ENCODE measurements around the gene YJU2. TPM values are rescaled to one million over a fixed set of nuclear protein-coding genes. Genes with fewer than 3 reads are reported as not detected.
A peak's percentile ranks its signal among the peaks of the same experiment; 100 is the strongest.

Gene YJU2
- total and polyA plus RNA-seq, 2 of the 13 experiments (the other 11 are each of a cell fraction or from before 2014, with no cell fraction given): 9.3 to 17.9 TPM

DNA sequence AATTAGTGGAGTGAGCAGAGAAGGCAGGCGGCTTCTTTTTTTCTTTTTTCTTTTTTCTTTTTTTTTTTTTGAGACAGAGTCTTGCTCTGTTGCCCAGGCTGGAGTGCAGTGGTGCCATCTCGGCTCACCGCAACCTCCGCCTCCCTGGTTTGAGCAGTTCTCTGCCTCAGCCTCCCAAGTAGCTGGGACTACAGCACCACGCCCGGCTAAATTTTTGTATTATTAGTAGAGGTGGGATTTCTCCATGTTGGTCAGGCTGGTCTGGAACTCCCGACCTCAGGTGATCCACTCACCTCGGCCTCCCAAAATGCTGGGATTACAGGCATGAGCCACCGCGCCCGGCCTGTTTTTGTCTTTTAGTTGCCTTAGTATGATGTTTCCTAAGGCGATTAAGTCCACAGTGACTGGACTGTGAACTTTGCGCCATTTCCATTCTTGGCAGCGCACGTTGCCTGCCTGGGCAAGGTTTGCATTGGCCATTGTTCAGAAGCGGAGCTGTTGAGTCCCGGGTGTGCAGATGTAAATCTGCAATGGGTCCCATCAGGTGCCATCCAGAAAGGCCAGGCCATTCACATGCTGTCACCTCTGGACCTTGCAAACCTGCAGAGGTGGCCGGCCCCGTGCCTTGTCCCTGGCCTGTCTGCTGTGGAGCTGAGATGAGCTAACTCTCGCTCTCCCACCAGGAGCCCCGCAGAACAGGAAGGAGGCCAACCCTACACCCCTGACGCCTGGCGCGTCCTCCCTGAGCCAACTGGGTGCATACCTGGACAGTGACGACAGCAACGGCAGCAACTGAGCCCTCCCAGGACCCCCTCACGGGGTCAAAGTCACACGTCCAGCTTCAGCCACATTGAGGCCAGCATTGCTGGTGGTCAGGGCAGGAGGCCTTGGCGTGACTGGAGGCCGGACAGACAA, 21.3 kb downstream of the YJU2 start (continued):
- TF ChIP-seq ZFP37 (CRISPR knock-in tag; IDR thresholded peaks at IDR 0.05; ENCODE audit: borderline replicate concordance) (no peak), CBX2 (IDR thresholded peaks at IDR 0.05; ENCODE audit: low read depth, low read length) (no peak), CBX2 (CRISPR knock-in tag; IDR thresholded peaks at IDR 0.05; ENCODE audit: low read depth) (no peak), CSRNP1 (CRISPR knock-in tag; IDR thresholded peaks at IDR 0.05) (no peak), RAD51 (IDR thresholded peaks at IDR 0.05; ENCODE audit: borderline replicate concordance) (no peak), TSC22D2 (CRISPR knock-in tag; IDR thresholded peaks at IDR 0.05; ENCODE audit: borderline replicate concordance) (no peak), SNAPC2 (CRISPR knock-in tag; IDR thresholded peaks at IDR 0.05) (no peak), BORCS8-MEF2B (CRISPR knock-in tag; IDR thresholded peaks at IDR 0.05) (no peak), ZNF337 (CRISPR knock-in tag; IDR thresholded peaks at IDR 0.05; ENCODE audit: borderline replicate concordance, low read depth) (no peak), ZNF879 (CRISPR knock-in tag; IDR thresholded peaks at IDR 0.05) (no peak), POGK (CRISPR knock-in tag; conservative IDR thresholded peaks at IDR 0.05) (no peak), HNF4G (IDR thresholded peaks at IDR 0.05; ENCODE audit: borderline replicate concordance, low read depth, low read length) (0 out of 2 replicates have a peak, but pooled peaks have one; percentile 27), HNF4G (CRISPR knock-in tag; IDR thresholded peaks at IDR 0.05; ENCODE audit: borderline replicate concordance, low read depth) (no peak)
- TF ChIP-seq, protein P1, sequence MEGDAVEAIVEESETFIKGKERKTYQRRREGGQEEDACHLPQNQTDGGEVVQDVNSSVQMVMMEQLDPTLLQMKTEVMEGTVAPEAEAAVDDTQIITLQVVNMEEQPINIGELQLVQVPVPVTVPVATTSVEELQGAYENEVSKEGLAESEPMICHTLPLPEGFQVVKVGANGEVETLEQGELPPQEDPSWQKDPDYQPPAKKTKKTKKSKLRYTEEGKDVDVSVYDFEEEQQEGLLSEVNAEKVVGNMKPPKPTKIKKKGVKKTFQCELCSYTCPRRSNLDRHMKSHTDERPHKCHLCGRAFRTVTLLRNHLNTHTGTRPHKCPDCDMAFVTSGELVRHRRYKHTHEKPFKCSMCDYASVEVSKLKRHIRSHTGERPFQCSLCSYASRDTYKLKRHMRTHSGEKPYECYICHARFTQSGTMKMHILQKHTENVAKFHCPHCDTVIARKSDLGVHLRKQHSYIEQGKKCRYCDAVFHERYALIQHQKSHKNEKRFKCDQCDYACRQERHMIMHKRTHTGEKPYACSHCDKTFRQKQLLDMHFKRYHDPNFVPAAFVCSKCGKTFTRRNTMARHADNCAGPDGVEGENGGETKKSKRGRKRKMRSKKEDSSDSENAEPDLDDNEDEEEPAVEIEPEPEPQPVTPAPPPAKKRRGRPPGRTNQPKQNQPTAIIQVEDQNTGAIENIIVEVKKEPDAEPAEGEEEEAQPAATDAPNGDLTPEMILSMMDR (CRISPR knock-in tag; IDR thresholded peaks at IDR 0.05): no peak
- TF ChIP-seq, protein P2, sequence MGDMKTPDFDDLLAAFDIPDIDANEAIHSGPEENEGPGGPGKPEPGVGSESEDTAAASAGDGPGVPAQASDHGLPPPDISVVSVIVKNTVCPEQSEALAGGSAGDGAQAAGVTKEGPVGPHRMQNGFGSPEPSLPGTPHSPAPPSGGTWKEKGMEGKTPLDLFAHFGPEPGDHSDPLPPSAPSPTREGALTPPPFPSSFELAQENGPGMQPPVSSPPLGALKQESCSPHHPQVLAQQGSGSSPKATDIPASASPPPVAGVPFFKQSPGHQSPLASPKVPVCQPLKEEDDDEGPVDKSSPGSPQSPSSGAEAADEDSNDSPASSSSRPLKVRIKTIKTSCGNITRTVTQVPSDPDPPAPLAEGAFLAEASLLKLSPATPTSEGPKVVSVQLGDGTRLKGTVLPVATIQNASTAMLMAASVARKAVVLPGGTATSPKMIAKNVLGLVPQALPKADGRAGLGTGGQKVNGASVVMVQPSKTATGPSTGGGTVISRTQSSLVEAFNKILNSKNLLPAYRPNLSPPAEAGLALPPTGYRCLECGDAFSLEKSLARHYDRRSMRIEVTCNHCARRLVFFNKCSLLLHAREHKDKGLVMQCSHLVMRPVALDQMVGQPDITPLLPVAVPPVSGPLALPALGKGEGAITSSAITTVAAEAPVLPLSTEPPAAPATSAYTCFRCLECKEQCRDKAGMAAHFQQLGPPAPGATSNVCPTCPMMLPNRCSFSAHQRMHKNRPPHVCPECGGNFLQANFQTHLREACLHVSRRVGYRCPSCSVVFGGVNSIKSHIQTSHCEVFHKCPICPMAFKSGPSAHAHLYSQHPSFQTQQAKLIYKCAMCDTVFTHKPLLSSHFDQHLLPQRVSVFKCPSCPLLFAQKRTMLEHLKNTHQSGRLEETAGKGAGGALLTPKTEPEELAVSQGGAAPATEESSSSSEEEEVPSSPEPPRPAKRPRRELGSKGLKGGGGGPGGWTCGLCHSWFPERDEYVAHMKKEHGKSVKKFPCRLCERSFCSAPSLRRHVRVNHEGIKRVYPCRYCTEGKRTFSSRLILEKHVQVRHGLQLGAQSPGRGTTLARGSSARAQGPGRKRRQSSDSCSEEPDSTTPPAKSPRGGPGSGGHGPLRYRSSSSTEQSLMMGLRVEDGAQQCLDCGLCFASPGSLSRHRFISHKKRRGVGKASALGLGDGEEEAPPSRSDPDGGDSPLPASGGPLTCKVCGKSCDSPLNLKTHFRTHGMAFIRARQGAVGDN (CRISPR knock-in tag; IDR thresholded peaks at IDR 0.05): peak; percentile 68
- TF ChIP-seq, protein P3, sequence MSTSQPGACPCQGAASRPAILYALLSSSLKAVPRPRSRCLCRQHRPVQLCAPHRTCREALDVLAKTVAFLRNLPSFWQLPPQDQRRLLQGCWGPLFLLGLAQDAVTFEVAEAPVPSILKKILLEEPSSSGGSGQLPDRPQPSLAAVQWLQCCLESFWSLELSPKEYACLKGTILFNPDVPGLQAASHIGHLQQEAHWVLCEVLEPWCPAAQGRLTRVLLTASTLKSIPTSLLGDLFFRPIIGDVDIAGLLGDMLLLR (CRISPR knock-in tag; IDR thresholded peaks at IDR 0.05): no peak
